Activated CD8-positive, alpha-beta T cell treated with anti-CD3 and anti-CD28 coated beads for 36 hours (primary cell): ENCODE results near the gene MMP11. TPM values are rescaled to one million over a fixed set of nuclear protein-coding genes. Genes with fewer than 3 reads are reported as not detected.

Source experiments
- ATAC-seq: fragments of 200-7000 bp; cut with Tn5 transposase; one replicate; pipeline ENCODE4 v1.10.0; 2021; ENCODE audit warnings: mild to moderate bottlenecking, moderate library complexity
- CTCF ChIA-PET: fragments of 350-600 bp; sonication (Branson Sonifier 250); formaldehyde crosslinking; loops from one replicate; lab custom pipeline; 2021; ENCODE audit warnings: antibody characterized with exemption; lab: Charles Lee
- POLR2A ChIA-PET: fragments of 350-600 bp; sonication (Branson Sonifier 250); formaldehyde crosslinking; loops from one replicate; lab custom pipeline; 2021; ENCODE audit warnings: antibody characterized with exemption; lab: Charles Lee
- DNase-seq: peaks from one replicate; pipeline ENCODE4 v3.0.0-alpha.2; 2020
- H3K27ac Mint-ChIP-seq: one replicate; pipeline ENCODE4 v1.8.0; 2021; ENCODE audit warnings: mild to moderate bottlenecking, mixed read lengths
- H3K27me3 Mint-ChIP-seq: one replicate; pipeline ENCODE4 v1.8.0; 2021; ENCODE audit warnings: mixed read lengths
- H3K36me3 Mint-ChIP-seq: one replicate; pipeline ENCODE4 v1.8.0; 2021; ENCODE audit warnings: low read depth, mixed read lengths
- H3K4me1 Mint-ChIP-seq: one replicate; pipeline ENCODE4 v1.8.0; 2021; ENCODE audit warnings: low read depth, mixed read lengths
- H3K4me3 Mint-ChIP-seq: one replicate; pipeline ENCODE4 v1.8.0; 2021; ENCODE audit warnings: mild to moderate bottlenecking, moderate library complexity, mixed read lengths
- H3K9me3 Mint-ChIP-seq: one replicate; pipeline ENCODE4 v1.8.0; 2021; ENCODE audit warnings: mixed read lengths
- CTCF ChIP-seq: fragments of 200-600 bp; IDR thresholded peaks from one replicate; pipeline ENCODE4 v1.8.0; 2022; ENCODE audit warnings: antibody characterized with exemption, mild to moderate bottlenecking
- intact Hi-C: fragments of 100-400 bp; cut with micrococcal nuclease; formaldehyde crosslinking; loops from one replicate; pipeline ENCODE4 v1.10.0; 2022
- total RNA-seq, 2 experiments: library from RNA; stranded (reverse); gene quantifications; one replicate each; pipeline ENCODE4 v1.2.3, GENCODE V29; 2021

Gene MMP11
- total RNA-seq, 2 experiments from 2014 or later = 0.85 to 1.4 TPM

GRCh38 chr22:23763954-23764353 lies 8.7 kb upstream of the MMP11 start:
- Mint-ChIP-seq H3K4me1 (peaks cover 35% of the 10 kb centered on the region), H3K36me3 (peaks cover 20% of the 10 kb centered on the region), H3K9me3 (no peaks in the 10 kb centered on the region), H3K4me3 (peak overlapping the region; percentile 68), H3K27me3 (no peaks in the 10 kb centered on the region), H3K27ac (peak overlapping the region; percentile 82)
- ChIA-PET CTCF (interaction anchor here (1.0 kb wide), 1 partner anchor 86 kb away, joined by 3 read pairs; no protein-coding TSS in a partner anchor), POLR2A (interaction anchor here (0.6 to 2.7 kb wide), 7 partner anchors 9 to 70 kb away, joined by 3 to 19 read pairs (median 5); partner anchors contain the start of gene ZNF70)
- no peak for ATAC-seq
- intact Hi-C loops = no loop called here
- TF ChIP-seq CTCF = no peak
- DNase-seq = peak; percentile 26

GRCh38 chr22:23764899-23765881 lies 7.5 kb upstream of the MMP11 start:
- Mint-ChIP-seq H3K27me3 (no peaks in the 10 kb centered on the region), H3K27ac (peak overlapping the region; percentile 50), H3K4me3 (peak overlapping the region; percentile 45), H3K36me3 (peaks cover 20% of the 10 kb centered on the region), H3K4me1 (peaks cover 35% of the 10 kb centered on the region), H3K9me3 (no peaks in the 10 kb centered on the region)
- DNase-seq (no peak), ATAC-seq (no peak)
- CTCF ChIA-PET = interaction anchor here (0.9 to 1.9 kb wide), 5 partner anchors 12 to 138 kb away, joined by 3 to 7 read pairs (median 3); no protein-coding TSS in a partner anchor
- no peak for TF ChIP-seq CTCF
- intact Hi-C loops = loop anchor here (5.0 kb wide), 1 partner anchor 82 kb away; no protein-coding TSS in a partner anchor
- POLR2A ChIA-PET = interaction anchor here (0.5 to 2.2 kb wide), 5 partner anchors 13 to 1125 kb away, joined by 3 to 6 read pairs (median 4); no protein-coding TSS in a partner anchor

GRCh38 chr22:23767303-23767672 lies 5.4 kb upstream of the MMP11 start:
- ChIA-PET CTCF (interaction anchor here (0.6 to 5.4 kb wide), 7 partner anchors 14 to 174 kb away, joined by 3 to 48 read pairs (median 3); partner anchors contain the start of gene MIF), POLR2A (interaction anchor here (0.5 to 2.3 kb wide), 15 partner anchors 10 to 387 kb away, joined by 3 to 11 read pairs (median 3); partner anchors contain the start of gene ZNF70)
- H3K4me1 Mint-ChIP-seq = peaks cover 45% of the 10 kb centered on the region
- intact Hi-C loops = loop anchor here (5.0 kb wide), 1 partner anchor 80 kb away; no protein-coding TSS in a partner anchor
- peak overlapping the region; percentile 81 for H3K4me3 Mint-ChIP-seq
- no peak for DNase-seq
- no peak for TF ChIP-seq CTCF
- H3K36me3 Mint-ChIP-seq = peaks cover 20% of the 10 kb centered on the region
- ATAC-seq = no peak
- H3K27ac Mint-ChIP-seq = peak overlapping the region; percentile 81
- no peaks in the 10 kb centered on the region for H3K9me3 Mint-ChIP-seq
- H3K27me3 Mint-ChIP-seq = no peaks in the 10 kb centered on the region

- Mint-ChIP-seq H3K27me3 (no peaks in the 10 kb centered on the region), H3K4me1 (peaks cover 41% of the 10 kb centered on the region), H3K9me3 (no peaks in the 10 kb centered on the region), H3K4me3 (peak within 1 kb of the TSS; percentile 81), H3K27ac (peak within 1 kb of the TSS; percentile 81), H3K36me3 (peaks cover 16% of the 10 kb centered on the region)
- intact Hi-C loops = loop anchor here (5.0 kb wide), 1 partner anchor 79 kb away; no protein-coding TSS in a partner anchor
- TF ChIP-seq CTCF = peak; percentile 85
- POLR2A ChIA-PET = interaction anchor here (0.5 to 2.3 kb wide), 16 partner anchors 10 to 1976 kb away, joined by 3 to 11 read pairs (median 3); partner anchors contain the start of gene ZNF70
- CTCF ChIA-PET = interaction anchor here (1.0 to 5.4 kb wide), 6 partner anchors 15 to 175 kb away, joined by 3 to 48 read pairs (median 4); partner anchors contain the start of gene MIF
- peak; percentile 85 for DNase-seq
- peak; percentile 66 for ATAC-seq
Measured at GRCh38 chr22:23767673-23768548, 4.7 kb upstream of the MMP11 start, which contains the start of gene CHCHD10. Gene CHCHD10, minus strand, starts transcription at chr22:23767972. Its CDS starts 98 bp downstream, at chr22:23767874.
